WI38 (cell line): ENCODE results near the gene APOD.

ENCODE experiments used
- H3K4me3 ChIP-seq: 2 replicates; pipeline ENCODE4 v1.5.1; 2011; ENCODE audit warnings: low read depth, mild to moderate bottlenecking, control low read depth, low read length
- CTCF ChIP-seq: IDR thresholded peaks from 2 replicates; pipeline ENCODE4 v1.5.1; 2012; ENCODE audit warnings: low read depth, mild to moderate bottlenecking, control low read depth, low read length

The APOD gene

GRCh38 chr3:195557322-195557721 lies 26.4 kb downstream of the APOD start:
- no peak overlapping the region for H3K4me3 ChIP-seq
- TF ChIP-seq CTCF, result no peak

- H3K4me3 ChIP-seq, result no peak overlapping the region
- 0 out of 2 replicates have a peak, but pooled peaks have one; percentile 13 for TF ChIP-seq CTCF
Observed at GRCh38 chr3:195556390-195556789, 27.4 kb downstream of the APOD start.

- H3K4me3 ChIP-seq, result no peak overlapping the region
- no peak for TF ChIP-seq CTCF
Observed at GRCh38 chr3:195555110-195555509, 28.6 kb downstream of the APOD start.

- H3K4me3 ChIP-seq, result no peak overlapping the region
- no peak for TF ChIP-seq CTCF
Observed at GRCh38 chr3:195554458-195554857, 29.3 kb downstream of the APOD start.

- no peak overlapping the region for H3K4me3 ChIP-seq
- no peak for TF ChIP-seq CTCF
Observed at GRCh38 chr3:195553268-195553667, 30.5 kb downstream of the APOD start.

GRCh38 chr3:195551381-195551978 lies 32.3 kb downstream of the APOD start:
- TF ChIP-seq CTCF, result no peak
- H3K4me3 ChIP-seq, result no peak overlapping the region

GRCh38 chr3:195550723-195551122 lies 33.0 kb downstream of the APOD start:
- no peak for TF ChIP-seq CTCF
- no peak overlapping the region for H3K4me3 ChIP-seq
